CD8-positive, alpha-beta memory T cell (primary cell): ENCODE measurements around the gene KCNIP3. TPM values are rescaled to one million over a fixed set of nuclear protein-coding genes. Genes with fewer than 3 reads are reported as not detected.
A peak's percentile ranks its signal among the peaks of the same experiment; 100 is the strongest.

Experiments used
- CTCF ChIA-PET: fragments of 350-600 bp; sonication (Branson Sonifier 250); formaldehyde crosslinking; loops from one replicate; lab custom pipeline; 2021; ENCODE audit warnings: antibody characterized with exemption; lab: Charles Lee
- POLR2A ChIA-PET: fragments of 350-600 bp; sonication (Branson Sonifier 250); formaldehyde crosslinking; loops from one replicate; lab custom pipeline; 2021; ENCODE audit warnings: antibody characterized with exemption; lab: Charles Lee
- DNase-seq, 5 donors: peaks; one replicate each; pipeline versions ENCODE4 v3.0.0 to v3.0.0-alpha.2; 2020 to 2022; ENCODE audit warnings: mixed read lengths in 1 of 5
- H3K27ac ChIP-seq: one replicate; pipeline ENCODE4 v1.7.0; 2013; ENCODE audit warnings: low read depth, mild to moderate bottlenecking, low read length, moderate library complexity
- H3K27me3 ChIP-seq: 2 replicates; pipeline ENCODE4 v1.7.0; 2013; ENCODE audit warnings: low read length, mild to moderate bottlenecking; ENCODE audit not compliant: insufficient read depth, poor library complexity, severe bottlenecking
- H3K36me3 ChIP-seq: 2 replicates; pipeline ENCODE4 v1.7.0; 2013; ENCODE audit warnings: mild to moderate bottlenecking, low read length, moderate library complexity; ENCODE audit not compliant: insufficient read depth
- H3K4me1 ChIP-seq: 2 replicates; pipeline ENCODE4 v1.7.0; 2013; ENCODE audit warnings: mild to moderate bottlenecking, low read length, moderate library complexity; ENCODE audit not compliant: insufficient read depth
- H3K4me3 ChIP-seq: 2 replicates; pipeline ENCODE4 v1.7.0; 2013; ENCODE audit warnings: mild to moderate bottlenecking, low read length
- H3K9me3 ChIP-seq: 2 replicates; pipeline ENCODE4 v1.7.0; 2013; ENCODE audit warnings: mild to moderate bottlenecking, low read length
- H3K27ac Mint-ChIP-seq, 8 donors: one replicate each; pipeline ENCODE4 v1.8.0; 2020 to 2021; ENCODE audit warnings: mixed read lengths in 8 of 8, mild to moderate bottlenecking in 6 of 8, inconsistent platforms in 3 of 8, moderate library complexity in 3 of 8
- H3K27me3 Mint-ChIP-seq, 2 donors: one replicate each; pipeline ENCODE4 v1.8.0; 2020 to 2021; ENCODE audit warnings: mixed read lengths in 2 of 2, mild to moderate bottlenecking in 1 of 2, moderate library complexity in 1 of 2
- H3K36me3 Mint-ChIP-seq, 3 donors: one replicate each; pipeline ENCODE4 v1.8.0; 2020 to 2021; ENCODE audit warnings: mixed read lengths in 3 of 3, inconsistent platforms in 1 of 3, mild to moderate bottlenecking in 1 of 3
- H3K4me1 Mint-ChIP-seq, 3 donors: one replicate each; pipeline ENCODE4 v1.8.0; 2020 to 2021; ENCODE audit warnings: mixed read lengths in 3 of 3, inconsistent platforms in 1 of 3, mild to moderate bottlenecking in 1 of 3
- H3K4me3 Mint-ChIP-seq, 7 donors: one replicate each; pipeline ENCODE4 v1.8.0; 2020 to 2021; ENCODE audit warnings: mixed read lengths in 7 of 7, mild to moderate bottlenecking in 6 of 7, moderate library complexity in 4 of 7, inconsistent platforms in 2 of 7
- H3K9me3 Mint-ChIP-seq, 5 donors: one replicate each; pipeline ENCODE4 v1.8.0; 2020 to 2022; ENCODE audit warnings: mixed read lengths in 5 of 5, mild to moderate bottlenecking in 3 of 5, moderate library complexity in 2 of 5, inconsistent platforms in 1 of 5
- polyA plus RNA-seq: library from polyadenylated mRNA; unstranded; fragments of 300-500 nt; fragmentation: Illumina TruSeq; gene quantifications from one replicate; pipeline ENCODE4 v1.2.3, GENCODE V29; 2021
- total RNA-seq, 2 experiments: library from RNA; stranded (reverse); gene quantifications; one replicate each; pipeline ENCODE4 v1.2.3, GENCODE V29; 2021

Gene KCNIP3
- total and polyA plus RNA-seq, 3 experiments from 2014 or later = not detected

DNA sequence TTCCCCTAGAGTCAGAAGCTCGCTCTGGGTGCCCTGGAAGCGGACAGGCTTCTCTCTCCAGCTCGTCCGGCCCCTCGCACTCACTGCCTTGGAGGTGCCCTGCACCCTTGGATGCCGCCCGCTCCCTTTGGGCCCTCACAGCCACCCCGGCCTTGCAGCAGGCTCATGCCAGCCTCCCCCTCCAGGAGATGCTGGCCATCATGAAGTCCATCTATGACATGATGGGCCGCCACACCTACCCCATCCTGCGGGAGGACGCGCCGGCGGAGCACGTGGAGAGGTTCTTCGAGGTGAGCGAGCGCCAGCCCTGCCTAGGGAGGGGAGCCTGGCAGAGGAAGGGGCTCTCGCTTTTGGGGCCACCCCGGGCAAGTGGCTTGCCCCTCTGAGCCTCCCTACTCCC is 85.0 kb downstream of the KCNIP3 start:
- Mint-ChIP-seq H3K9me3 (no peaks in the 10 kb centered on the region), H3K27me3 (peaks cover 4 to 17% of the 10 kb centered on the region in 2 donors)
- no peaks in the 10 kb centered on the region for H3K36me3 ChIP-seq

DNA sequence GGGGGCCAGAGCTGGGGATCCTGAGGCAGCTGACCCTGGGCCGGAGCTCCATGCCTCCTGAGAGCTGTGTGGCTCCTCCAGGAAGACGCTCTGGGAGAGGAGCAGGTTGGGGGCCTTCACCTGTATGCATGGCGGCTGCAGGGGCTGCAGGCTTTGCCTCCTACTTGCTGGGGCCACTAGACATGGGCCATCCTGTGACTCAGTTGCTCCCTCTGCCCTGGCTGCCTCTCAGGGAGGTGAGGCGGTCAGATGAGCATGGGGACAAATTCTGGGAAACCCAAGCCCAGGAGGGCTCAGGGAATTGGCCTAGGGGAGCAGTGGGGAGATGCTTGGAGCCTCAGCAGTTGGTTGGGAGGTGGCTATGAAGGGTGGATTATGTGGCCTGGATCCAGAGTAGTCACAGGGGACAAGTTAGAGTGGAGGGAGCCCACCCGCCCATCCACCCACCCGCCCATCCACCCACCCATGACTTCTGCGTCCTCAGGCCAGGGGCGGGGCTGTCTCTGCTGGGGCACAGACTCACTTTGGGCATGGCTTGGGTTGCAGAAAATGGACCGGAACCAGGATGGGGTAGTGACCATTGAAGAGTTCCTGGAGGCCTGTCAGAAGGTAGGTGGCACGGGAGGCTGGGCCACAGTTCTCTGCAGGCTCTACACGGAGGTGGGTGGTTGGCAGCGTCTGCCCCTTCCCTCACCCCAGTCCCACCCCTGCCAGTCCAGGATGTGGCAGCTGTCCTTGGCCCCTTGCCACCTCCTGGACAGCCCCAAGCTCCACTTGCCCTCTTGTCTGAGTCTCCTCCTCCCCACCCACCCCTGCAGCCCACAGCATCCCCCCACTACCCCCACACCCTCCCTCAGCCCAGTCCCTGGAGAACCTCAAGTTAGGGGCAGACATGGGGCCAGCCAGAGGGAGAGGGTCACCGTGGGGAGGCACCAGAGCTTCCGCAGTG is 85.8 kb downstream of the KCNIP3 start:
- no peaks in the 10 kb centered on the region for H3K9me3 ChIP-seq
- no peak for DNase-seq
- H3K27ac ChIP-seq = no peak overlapping the region
- no peaks in the 10 kb centered on the region for H3K4me1 ChIP-seq
- Mint-ChIP-seq H3K27ac (no peak overlapping the region), H3K36me3 (no peaks in the 10 kb centered on the region), H3K27me3 (peaks cover 6 to 25% of the 10 kb centered on the region in 2 donors), H3K4me3 (no peak overlapping the region), H3K9me3 (no peaks in the 10 kb centered on the region), H3K4me1 (no peaks in the 10 kb centered on the region)
- no peaks in the 10 kb centered on the region for H3K36me3 ChIP-seq
- no peaks in the 10 kb centered on the region for H3K27me3 ChIP-seq
- CTCF ChIA-PET = interaction anchor here (1.2 kb wide), 1 partner anchor 10 kb away, joined by 3 read pairs; no protein-coding TSS in a partner anchor
- no peak overlapping the region for H3K4me3 ChIP-seq
- POLR2A ChIA-PET = no interaction called here

More for the DNA sequence above, 85.0 kb downstream of the KCNIP3 start:
- POLR2A ChIA-PET = no interaction called here
- Histone ChIP-seq H3K9me3 (no peaks in the 10 kb centered on the region), H3K27me3 (no peaks in the 10 kb centered on the region), H3K4me3 (no peak overlapping the region), H3K4me1 (no peaks in the 10 kb centered on the region), H3K27ac (no peak overlapping the region)
- H3K4me1 Mint-ChIP-seq = no peaks in the 10 kb centered on the region
- no peak overlapping the region for H3K27ac Mint-ChIP-seq
- CTCF ChIA-PET = no interaction called here
- DNase-seq = no peak
- H3K4me3 Mint-ChIP-seq = no peak overlapping the region
- no peaks in the 10 kb centered on the region for H3K36me3 Mint-ChIP-seq

DNA sequence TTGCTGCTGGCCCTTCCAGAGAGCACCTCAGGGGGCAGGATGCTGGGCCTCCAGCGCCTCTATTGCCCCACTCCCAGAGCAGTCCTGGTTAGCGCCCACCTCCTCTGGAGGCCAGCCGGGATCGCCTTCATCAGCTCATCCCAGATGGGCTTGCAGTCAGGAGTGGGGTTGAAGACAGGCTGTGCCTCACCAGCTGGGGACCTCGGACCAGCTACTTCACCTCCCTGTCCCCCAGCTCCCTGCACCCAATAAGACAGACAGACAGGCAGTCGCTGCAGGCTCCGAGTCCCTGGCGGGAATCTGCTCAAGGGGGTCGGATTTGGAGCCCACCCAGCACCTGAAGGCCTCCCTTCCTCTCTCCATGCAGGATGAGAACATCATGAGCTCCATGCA is 86.5 kb downstream of the KCNIP3 start:
- no peaks in the 10 kb centered on the region for H3K9me3 Mint-ChIP-seq
- DNase-seq = no peak
- POLR2A ChIA-PET = no interaction called here
- peaks cover 6 to 25% of the 10 kb centered on the region in 2 donors for H3K27me3 Mint-ChIP-seq
- no peaks in the 10 kb centered on the region for H3K4me1 Mint-ChIP-seq
- H3K36me3 Mint-ChIP-seq = no peaks in the 10 kb centered on the region
- no peak overlapping the region for H3K27ac Mint-ChIP-seq
- Histone ChIP-seq H3K9me3 (no peaks in the 10 kb centered on the region), H3K4me3 (no peak overlapping the region), H3K27ac (no peak overlapping the region), H3K27me3 (no peaks in the 10 kb centered on the region), H3K36me3 (no peaks in the 10 kb centered on the region), H3K4me1 (no peaks in the 10 kb centered on the region)
- H3K4me3 Mint-ChIP-seq = no peak overlapping the region
- CTCF ChIA-PET = interaction anchor here (1.2 kb wide), 1 partner anchor 9 kb away, joined by 3 read pairs; no protein-coding TSS in a partner anchor

DNA sequence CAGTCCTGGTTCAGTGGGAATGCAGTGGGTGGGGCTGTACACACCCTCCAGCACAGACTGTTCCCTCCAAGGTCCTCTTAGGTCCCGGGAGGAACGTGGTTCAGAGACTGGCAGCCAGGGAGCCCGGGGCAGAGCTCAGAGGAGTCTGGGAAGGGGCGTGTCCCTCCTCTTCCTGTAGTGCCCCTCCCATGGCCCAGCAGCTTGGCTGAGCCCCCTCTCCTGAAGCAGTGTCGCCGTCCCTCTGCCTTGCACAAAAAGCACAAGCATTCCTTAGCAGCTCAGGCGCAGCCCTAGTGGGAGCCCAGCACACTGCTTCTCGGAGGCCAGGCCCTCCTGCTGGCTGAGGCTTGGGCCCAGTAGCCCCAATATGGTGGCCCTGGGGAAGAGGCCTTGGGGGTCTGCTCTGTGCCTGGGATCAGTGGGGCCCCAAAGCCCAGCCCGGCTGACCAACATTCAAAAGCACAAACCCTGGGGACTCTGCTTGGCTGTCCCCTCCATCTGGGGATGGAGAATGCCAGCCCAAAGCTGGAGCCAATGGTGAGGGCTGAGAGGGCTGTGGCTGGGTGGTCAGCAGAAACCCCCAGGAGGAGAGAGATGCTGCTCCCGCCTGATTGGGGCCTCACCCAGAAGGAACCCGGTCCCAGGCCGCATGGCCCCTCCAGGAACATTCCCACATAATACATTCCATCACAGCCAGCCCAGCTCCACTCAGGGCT is 87.9 kb downstream of the KCNIP3 start:
- H3K36me3 Mint-ChIP-seq = no peaks in the 10 kb centered on the region
- no peaks in the 10 kb centered on the region for H3K36me3 ChIP-seq
- H3K27ac ChIP-seq = no peak overlapping the region
- no peak overlapping the region for H3K4me3 ChIP-seq
- peaks cover 3 to 29% of the 10 kb centered on the region in 2 donors for H3K27me3 Mint-ChIP-seq
- no peak overlapping the region for H3K27ac Mint-ChIP-seq
- no peaks in the 10 kb centered on the region for H3K9me3 Mint-ChIP-seq
- ChIA-PET CTCF (no interaction called here), POLR2A (no interaction called here)
- no peaks in the 10 kb centered on the region for H3K9me3 ChIP-seq
- H3K27me3 ChIP-seq = no peaks in the 10 kb centered on the region
- H3K4me1 ChIP-seq = no peaks in the 10 kb centered on the region
- H3K4me3 Mint-ChIP-seq = no peak overlapping the region
- H3K4me1 Mint-ChIP-seq = no peaks in the 10 kb centered on the region
- no peak for DNase-seq

DNA sequence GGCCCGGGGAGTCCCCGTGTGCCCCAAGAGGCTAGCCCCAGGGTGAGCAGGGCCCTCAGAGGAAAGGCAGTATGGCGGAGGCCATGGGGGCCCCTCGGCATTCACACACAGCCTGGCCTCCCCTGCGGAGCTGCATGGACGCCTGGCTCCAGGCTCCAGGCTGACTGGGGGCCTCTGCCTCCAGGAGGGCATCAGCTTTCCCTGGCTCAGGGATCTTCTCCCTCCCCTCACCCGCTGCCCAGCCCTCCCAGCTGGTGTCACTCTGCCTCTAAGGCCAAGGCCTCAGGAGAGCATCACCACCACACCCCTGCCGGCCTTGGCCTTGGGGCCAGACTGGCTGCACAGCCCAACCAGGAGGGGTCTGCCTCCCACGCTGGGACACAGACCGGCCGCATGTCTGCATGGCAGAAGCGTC is 88.4 kb downstream of the KCNIP3 start:
- no peaks in the 10 kb centered on the region for H3K9me3 ChIP-seq
- no peaks in the 10 kb centered on the region for H3K4me1 ChIP-seq
- H3K9me3 Mint-ChIP-seq = no peaks in the 10 kb centered on the region
- DNase-seq = no peak
- no peak overlapping the region for H3K27ac Mint-ChIP-seq
- H3K4me3 Mint-ChIP-seq = no peak overlapping the region
- ChIA-PET CTCF (no interaction called here), POLR2A (no interaction called here)
- no peak overlapping the region for H3K27ac ChIP-seq
- H3K4me1 Mint-ChIP-seq = no peaks in the 10 kb centered on the region
- H3K27me3 ChIP-seq = no peaks in the 10 kb centered on the region
- no peak overlapping the region for H3K4me3 ChIP-seq
- no peaks in the 10 kb centered on the region for H3K36me3 ChIP-seq
- no peaks in the 10 kb centered on the region for H3K36me3 Mint-ChIP-seq
- peaks cover 2 to 29% of the 10 kb centered on the region in 2 donors for H3K27me3 Mint-ChIP-seq

DNA sequence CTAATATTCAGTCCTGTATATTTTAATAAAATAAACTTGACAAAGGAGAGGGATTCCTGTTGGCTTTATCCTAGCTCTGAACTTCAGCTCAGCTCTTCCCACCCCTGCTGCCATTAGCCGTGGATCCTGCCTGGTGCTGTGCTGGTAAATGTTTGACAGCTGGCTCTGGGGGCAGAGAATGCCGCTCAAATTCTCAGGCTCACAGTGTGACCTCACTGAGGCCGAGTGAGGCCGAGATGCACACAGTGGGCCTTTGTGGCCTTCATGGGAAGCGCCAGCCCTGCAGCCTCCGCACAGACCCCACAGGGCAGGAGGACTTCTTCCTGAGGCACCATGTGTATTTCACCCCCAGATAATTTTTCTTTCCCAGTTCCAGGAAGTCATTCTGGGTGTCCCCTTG is 88.9 kb downstream of the KCNIP3 start:
- Histone ChIP-seq H3K27ac (no peak overlapping the region), H3K4me1 (no peaks in the 10 kb centered on the region), H3K27me3 (no peaks in the 10 kb centered on the region), H3K4me3 (no peak overlapping the region), H3K9me3 (no peaks in the 10 kb centered on the region), H3K36me3 (no peaks in the 10 kb centered on the region)
- Mint-ChIP-seq H3K9me3 (no peaks in the 10 kb centered on the region), H3K27me3 (peaks cover 2 to 29% of the 10 kb centered on the region in 2 donors), H3K4me3 (no peak overlapping the region), H3K36me3 (no peaks in the 10 kb centered on the region), H3K4me1 (no peaks in the 10 kb centered on the region), H3K27ac (no peak overlapping the region)
- DNase-seq = no peak
- POLR2A ChIA-PET = no interaction called here
- CTCF ChIA-PET = no interaction called here

DNA sequence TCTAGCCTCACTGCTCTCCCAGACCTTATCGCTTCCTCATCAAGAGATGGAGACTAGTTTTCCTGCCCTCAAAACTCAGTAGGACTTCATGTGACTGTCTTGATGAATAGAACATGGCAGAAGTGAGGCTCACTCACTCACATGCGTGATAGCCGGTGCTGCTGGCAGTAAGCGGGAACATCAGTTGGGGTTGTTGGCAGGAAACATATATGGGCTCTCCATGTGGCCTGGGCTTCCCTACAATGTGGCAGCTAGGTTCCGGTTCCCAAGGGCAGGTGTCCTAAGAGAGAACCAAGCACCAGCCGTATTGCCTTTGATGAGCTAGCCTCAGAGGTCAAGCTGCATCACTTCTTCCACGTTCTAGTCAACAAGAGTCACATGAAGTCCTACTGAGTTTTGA is 90.2 kb downstream of the KCNIP3 start:
- DNase-seq = no peak
- Mint-ChIP-seq H3K9me3 (no peaks in the 10 kb centered on the region), H3K27me3 (peaks cover 5 to 29% of the 10 kb centered on the region in 2 donors), H3K36me3 (no peaks in the 10 kb centered on the region), H3K27ac (no peak overlapping the region), H3K4me1 (no peaks in the 10 kb centered on the region), H3K4me3 (no peak overlapping the region)
- Histone ChIP-seq H3K27ac (no peak overlapping the region), H3K4me3 (no peak overlapping the region), H3K36me3 (no peaks in the 10 kb centered on the region), H3K9me3 (no peaks in the 10 kb centered on the region), H3K4me1 (no peaks in the 10 kb centered on the region), H3K27me3 (no peaks in the 10 kb centered on the region)
- CTCF ChIA-PET = no interaction called here
- POLR2A ChIA-PET = no interaction called here

DNA sequence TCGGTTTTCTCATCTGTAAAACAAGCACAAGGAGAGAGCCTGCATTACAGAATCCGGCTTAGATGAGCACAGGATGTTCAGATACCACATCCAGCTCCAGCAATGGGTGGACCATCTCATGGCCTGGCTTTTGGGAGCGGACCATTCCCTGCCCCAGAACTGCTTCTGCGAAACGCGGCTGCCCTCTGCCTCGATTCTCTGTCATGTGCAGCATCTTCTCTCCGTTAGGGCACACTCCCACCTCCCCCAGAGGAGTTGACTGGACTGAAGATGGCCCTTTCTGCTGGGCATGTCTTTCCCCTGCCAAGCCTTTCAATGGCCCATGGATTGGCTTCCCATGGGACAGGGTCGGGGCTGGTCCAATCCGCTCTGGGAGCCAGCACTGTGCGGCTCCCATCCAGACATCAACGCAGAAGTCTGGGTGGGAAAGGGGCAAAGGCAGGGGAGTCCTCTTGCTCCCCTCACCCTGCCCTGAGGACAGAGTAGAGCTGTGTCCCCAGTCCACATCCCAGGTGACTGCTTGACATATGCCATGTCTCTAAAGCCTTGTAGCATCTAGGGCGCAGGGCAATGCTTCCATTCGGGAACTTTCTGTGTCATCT is 91.0 kb downstream of the KCNIP3 start:
- Mint-ChIP-seq H3K27ac (no peak overlapping the region), H3K9me3 (no peaks in the 10 kb centered on the region), H3K36me3 (no peaks in the 10 kb centered on the region), H3K4me3 (peak overlapping the region in 1 of 7 donors; percentile 68), H3K27me3 (peaks cover 5 to 29% of the 10 kb centered on the region in 2 donors), H3K4me1 (no peaks in the 10 kb centered on the region)
- Histone ChIP-seq H3K27ac (no peak overlapping the region), H3K27me3 (no peaks in the 10 kb centered on the region), H3K4me3 (no peak overlapping the region), H3K4me1 (no peaks in the 10 kb centered on the region), H3K9me3 (no peaks in the 10 kb centered on the region), H3K36me3 (no peaks in the 10 kb centered on the region)
- no peak for DNase-seq
- ChIA-PET CTCF (interaction anchor here (1.5 kb wide), 1 partner anchor 10 kb away, joined by 4 read pairs; no protein-coding TSS in a partner anchor), POLR2A (no interaction called here)
